Measurements from ENCODE around the gene PLCL2.

PLCL2 gene

DNA sequence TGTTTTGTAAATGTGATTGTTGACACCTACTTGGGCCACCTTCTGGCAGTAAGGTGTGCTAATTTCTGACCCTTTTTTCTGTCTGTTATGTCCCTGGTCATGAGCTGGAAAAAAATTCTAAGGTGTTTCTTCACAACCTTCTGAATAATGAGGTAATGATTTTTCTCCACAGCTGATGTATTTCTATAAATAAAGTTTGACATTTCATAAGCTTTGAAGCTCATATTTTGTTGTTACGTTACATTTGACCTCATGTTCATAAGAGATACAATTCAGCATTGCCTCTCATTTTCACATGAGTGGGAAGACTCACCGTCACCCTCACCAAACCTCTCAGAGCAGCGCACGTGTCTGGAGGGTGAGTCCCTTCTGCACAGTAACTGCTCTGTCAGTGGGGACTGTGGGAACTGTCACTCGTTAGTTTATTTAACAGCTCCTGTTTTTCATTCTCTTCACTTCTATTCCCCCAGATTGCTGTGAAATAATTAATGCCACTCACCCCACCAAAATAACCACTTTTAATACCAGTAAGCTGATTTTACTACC, 140.9 kb downstream of the PLCL2 start:
- no peak overlapping the region for H3K4me3 ChIP-seq (replicated peaks; ENCODE audit: low read depth, low read length)
- no peak for DNase-seq (ENCODE audit: extremely low read depth, low read depth)
- TF ChIP-seq, protein P1, sequence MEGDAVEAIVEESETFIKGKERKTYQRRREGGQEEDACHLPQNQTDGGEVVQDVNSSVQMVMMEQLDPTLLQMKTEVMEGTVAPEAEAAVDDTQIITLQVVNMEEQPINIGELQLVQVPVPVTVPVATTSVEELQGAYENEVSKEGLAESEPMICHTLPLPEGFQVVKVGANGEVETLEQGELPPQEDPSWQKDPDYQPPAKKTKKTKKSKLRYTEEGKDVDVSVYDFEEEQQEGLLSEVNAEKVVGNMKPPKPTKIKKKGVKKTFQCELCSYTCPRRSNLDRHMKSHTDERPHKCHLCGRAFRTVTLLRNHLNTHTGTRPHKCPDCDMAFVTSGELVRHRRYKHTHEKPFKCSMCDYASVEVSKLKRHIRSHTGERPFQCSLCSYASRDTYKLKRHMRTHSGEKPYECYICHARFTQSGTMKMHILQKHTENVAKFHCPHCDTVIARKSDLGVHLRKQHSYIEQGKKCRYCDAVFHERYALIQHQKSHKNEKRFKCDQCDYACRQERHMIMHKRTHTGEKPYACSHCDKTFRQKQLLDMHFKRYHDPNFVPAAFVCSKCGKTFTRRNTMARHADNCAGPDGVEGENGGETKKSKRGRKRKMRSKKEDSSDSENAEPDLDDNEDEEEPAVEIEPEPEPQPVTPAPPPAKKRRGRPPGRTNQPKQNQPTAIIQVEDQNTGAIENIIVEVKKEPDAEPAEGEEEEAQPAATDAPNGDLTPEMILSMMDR (IDR thresholded peaks at IDR 0.05; ENCODE audit: low read depth, low read length, missing control alignments): no peak

DNA sequence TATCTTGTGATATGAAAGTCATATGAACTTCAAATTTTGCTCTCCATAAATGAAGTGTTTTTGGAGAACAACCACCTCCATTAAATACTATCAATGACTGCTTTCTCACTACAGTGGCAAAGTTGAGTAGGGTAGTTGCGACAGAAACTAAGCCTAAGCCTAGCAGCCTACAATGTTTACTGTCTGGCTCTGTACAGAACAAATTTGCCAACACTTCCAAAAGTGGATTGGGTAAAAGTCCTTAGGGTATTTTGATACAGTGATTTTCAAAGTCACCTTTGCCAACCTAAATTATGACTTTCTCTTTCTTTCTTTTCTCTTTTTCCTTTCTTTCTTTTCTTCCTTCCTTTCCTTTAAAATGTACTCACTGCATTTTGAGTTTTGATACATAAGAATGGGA, 142.6 kb downstream of the PLCL2 start:
- DNase-seq (ENCODE audit: extremely low read depth, low read depth): no peak
- H3K4me3 ChIP-seq (replicated peaks; ENCODE audit: low read depth, low read length): no peak overlapping the region
- TF ChIP-seq, protein P1 (IDR thresholded peaks at IDR 0.05; ENCODE audit: low read depth, low read length, missing control alignments): no peak

GRCh38 chr3:17028363-17028762, 143.6 kb downstream of the PLCL2 start:
- H3K4me3 ChIP-seq (replicated peaks; ENCODE audit: low read depth, low read length): no peak overlapping the region
- TF ChIP-seq, protein P1 (IDR thresholded peaks at IDR 0.05; ENCODE audit: low read depth, low read length, missing control alignments): no peak
- no peak for DNase-seq (ENCODE audit: extremely low read depth, low read depth)

- H3K4me3 ChIP-seq (replicated peaks; ENCODE audit: low read depth, low read length): no peak overlapping the region
- TF ChIP-seq, protein P1 (IDR thresholded peaks at IDR 0.05; ENCODE audit: low read depth, low read length, missing control alignments): no peak
- DNase-seq (ENCODE audit: extremely low read depth, low read depth): no peak
Measured at GRCh38 chr3:17030438-17030837, 145.7 kb downstream of the PLCL2 start.

DNA sequence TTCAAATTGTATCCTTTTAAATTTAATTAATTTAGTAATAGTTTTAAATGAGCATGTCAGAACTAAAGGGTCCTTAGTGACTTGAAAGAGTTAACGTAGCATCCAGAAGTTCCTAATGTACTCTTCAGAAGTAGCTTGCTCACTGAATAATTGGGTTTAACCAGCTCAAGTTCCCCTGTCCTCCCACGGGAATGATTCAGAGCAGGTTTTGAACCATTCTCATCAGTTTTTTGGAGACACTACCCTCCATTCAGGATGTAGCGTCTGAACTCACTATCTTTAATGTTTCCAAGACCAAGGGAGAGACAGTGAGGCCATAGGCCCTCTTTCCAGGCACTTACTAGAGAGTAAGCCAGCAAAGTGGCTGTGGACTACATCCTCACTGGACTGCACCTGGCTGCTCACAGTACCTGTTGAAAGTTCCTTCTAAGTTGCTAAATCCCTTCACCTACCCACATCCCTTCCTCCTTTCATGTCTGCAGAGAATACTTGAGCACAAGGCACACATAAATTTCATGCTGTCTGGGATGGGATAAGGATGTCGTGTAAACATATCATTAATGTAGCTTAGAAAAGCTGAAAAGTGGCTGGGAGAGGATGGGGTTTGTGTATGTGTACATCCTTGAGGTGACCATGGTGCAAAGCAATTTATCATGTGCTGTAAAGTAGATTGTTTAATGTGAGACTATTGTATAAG, 146.3 kb downstream of the PLCL2 start:
- DNase-seq (ENCODE audit: extremely low read depth, low read depth): no peak
- TF ChIP-seq, protein P1 (IDR thresholded peaks at IDR 0.05; ENCODE audit: low read depth, low read length, missing control alignments): no peak
- no peak overlapping the region for H3K4me3 ChIP-seq (replicated peaks; ENCODE audit: low read depth, low read length)

- H3K4me3 ChIP-seq (replicated peaks; ENCODE audit: low read depth, low read length): no peak overlapping the region
- DNase-seq (ENCODE audit: extremely low read depth, low read depth): no peak
- TF ChIP-seq, protein P1 (IDR thresholded peaks at IDR 0.05; ENCODE audit: low read depth, low read length, missing control alignments): peak; percentile 57
Measured at GRCh38 chr3:17032407-17033034, 147.8 kb downstream of the PLCL2 start.

Measured in HFF-Myc (cell line).